ENCODE measurements around the gene PDSS2. TPM values are rescaled to one million over a fixed set of nuclear protein-coding genes. Genes with fewer than 3 reads are reported as not detected.
A peak's percentile ranks its signal among the peaks of the same experiment; 100 is the strongest.

The PDSS2 gene
- total RNA-seq, 1 experiment from 2014 or later, result 17.8 TPM

DNA sequence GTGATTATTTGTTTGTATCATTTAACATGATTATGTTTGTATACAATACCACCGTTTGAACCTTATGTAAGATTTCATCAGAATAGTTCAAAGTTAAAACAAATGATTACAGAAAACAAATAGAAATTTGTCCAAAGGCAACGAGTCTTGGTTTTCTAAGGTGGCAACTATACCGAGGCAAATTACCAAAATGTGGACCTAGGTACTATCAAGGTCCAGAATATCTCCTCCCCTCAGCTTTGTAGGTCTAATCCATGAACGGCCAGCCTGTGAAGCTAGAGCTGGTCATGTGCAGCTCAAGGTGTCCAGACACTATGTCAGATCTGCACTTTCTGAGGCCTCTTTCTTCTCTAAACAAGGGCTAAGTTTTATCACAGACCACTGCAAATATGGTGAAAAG lies 192.4 kb downstream of the PDSS2 start:
- no peak overlapping the region for H3K4me2 ChIP-seq
- intact Hi-C loops (cut with micrococcal nuclease; ENCODE audit: unreplicated experiment), result no loop called here
- no peaks in the 10 kb centered on the region for H3K79me2 ChIP-seq (ENCODE audit: low read depth)
- no peaks in the 10 kb centered on the region for H3F3A ChIP-seq (ENCODE audit: insufficient read depth, low read depth)
- H4K20me1 ChIP-seq (ENCODE audit: insufficient read depth), result no peaks in the 10 kb centered on the region
- no peak overlapping the region for H3K4me3 ChIP-seq
- no peaks in the 10 kb centered on the region for H3K9me3 ChIP-seq (ENCODE audit: insufficient read depth, low read depth)
- BruUV-seq (replicated peaks), result no TSS peak
- DNase-seq, result no peak
- H2AFZ ChIP-seq, result no peak overlapping the region
- no peaks in the 10 kb centered on the region for H3K27me3 ChIP-seq (ENCODE audit: insufficient read depth, low read depth)
- no peak overlapping the region for H3K27ac ChIP-seq
- CTCF ChIA-PET, result no interaction called here
- no peaks in the 10 kb centered on the region for H3K9me2 ChIP-seq (ENCODE audit: insufficient read depth)
- no peak for TF ChIP-seq EZH2 (IDR thresholded peaks at IDR 0.05; ENCODE audit: low read depth)
- TF ChIP-seq, protein P1, sequence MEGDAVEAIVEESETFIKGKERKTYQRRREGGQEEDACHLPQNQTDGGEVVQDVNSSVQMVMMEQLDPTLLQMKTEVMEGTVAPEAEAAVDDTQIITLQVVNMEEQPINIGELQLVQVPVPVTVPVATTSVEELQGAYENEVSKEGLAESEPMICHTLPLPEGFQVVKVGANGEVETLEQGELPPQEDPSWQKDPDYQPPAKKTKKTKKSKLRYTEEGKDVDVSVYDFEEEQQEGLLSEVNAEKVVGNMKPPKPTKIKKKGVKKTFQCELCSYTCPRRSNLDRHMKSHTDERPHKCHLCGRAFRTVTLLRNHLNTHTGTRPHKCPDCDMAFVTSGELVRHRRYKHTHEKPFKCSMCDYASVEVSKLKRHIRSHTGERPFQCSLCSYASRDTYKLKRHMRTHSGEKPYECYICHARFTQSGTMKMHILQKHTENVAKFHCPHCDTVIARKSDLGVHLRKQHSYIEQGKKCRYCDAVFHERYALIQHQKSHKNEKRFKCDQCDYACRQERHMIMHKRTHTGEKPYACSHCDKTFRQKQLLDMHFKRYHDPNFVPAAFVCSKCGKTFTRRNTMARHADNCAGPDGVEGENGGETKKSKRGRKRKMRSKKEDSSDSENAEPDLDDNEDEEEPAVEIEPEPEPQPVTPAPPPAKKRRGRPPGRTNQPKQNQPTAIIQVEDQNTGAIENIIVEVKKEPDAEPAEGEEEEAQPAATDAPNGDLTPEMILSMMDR (conservative IDR thresholded peaks at IDR 0.05), result no peak
- H3K4me1 ChIP-seq (replicated peaks; ENCODE audit: insufficient read depth), result peaks cover 13% of the 10 kb centered on the region
- H3K36me3 ChIP-seq (ENCODE audit: low read depth), result no peaks in the 10 kb centered on the region
- POLR2A ChIA-PET (ENCODE audit: unreplicated experiment), result no interaction called here

DNA sequence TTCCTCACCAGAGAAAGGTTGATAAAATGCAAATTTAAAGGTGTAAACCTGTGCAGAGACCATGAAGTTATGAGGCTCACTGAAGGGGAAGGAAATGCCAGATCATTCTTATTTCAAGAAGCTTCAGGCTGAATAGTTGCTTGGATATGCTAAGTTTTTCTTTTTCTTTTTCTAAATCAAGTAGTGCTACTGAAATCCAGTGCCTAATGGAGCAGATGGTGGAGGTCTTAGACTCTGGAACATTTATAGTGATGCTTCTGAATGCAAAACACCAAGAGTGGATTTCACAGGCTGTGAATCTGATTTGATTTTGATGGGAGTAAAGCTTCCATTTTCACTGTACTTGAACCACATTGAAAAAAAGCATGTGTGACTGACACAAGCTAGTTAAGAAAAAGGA lies 192.8 kb downstream of the PDSS2 start:
- ChIA-PET POLR2A (ENCODE audit: unreplicated experiment) (no interaction called here), CTCF (no interaction called here)
- peaks cover 13% of the 10 kb centered on the region for H3K4me1 ChIP-seq (replicated peaks; ENCODE audit: insufficient read depth)
- H4K20me1 ChIP-seq (ENCODE audit: insufficient read depth), result no peaks in the 10 kb centered on the region
- H3F3A ChIP-seq (ENCODE audit: insufficient read depth, low read depth), result no peaks in the 10 kb centered on the region
- no peaks in the 10 kb centered on the region for H3K36me3 ChIP-seq (ENCODE audit: low read depth)
- TF ChIP-seq, protein P1 (conservative IDR thresholded peaks at IDR 0.05), result no peak
- TF ChIP-seq EZH2 (IDR thresholded peaks at IDR 0.05; ENCODE audit: low read depth), result no peak
- no peak for DNase-seq
- H3K4me3 ChIP-seq, result no peak overlapping the region
- H3K4me2 ChIP-seq, result no peak overlapping the region
- no peak overlapping the region for H2AFZ ChIP-seq
- BruUV-seq (replicated peaks), result no TSS peak
- no peaks in the 10 kb centered on the region for H3K9me3 ChIP-seq (ENCODE audit: insufficient read depth, low read depth)
- no peak overlapping the region for H3K27ac ChIP-seq
- H3K79me2 ChIP-seq (ENCODE audit: low read depth), result no peaks in the 10 kb centered on the region
- H3K9me2 ChIP-seq (ENCODE audit: insufficient read depth), result no peaks in the 10 kb centered on the region
- no peaks in the 10 kb centered on the region for H3K27me3 ChIP-seq (ENCODE audit: insufficient read depth, low read depth)
- intact Hi-C loops (cut with micrococcal nuclease; ENCODE audit: unreplicated experiment), result no loop called here

GRCh38 chr6:107264357-107264840 lies 195.0 kb downstream of the PDSS2 start:
- Histone ChIP-seq H3F3A (ENCODE audit: insufficient read depth, low read depth) (no peaks in the 10 kb centered on the region), H3K9me2 (ENCODE audit: insufficient read depth) (no peaks in the 10 kb centered on the region), H3K4me1 (replicated peaks; ENCODE audit: insufficient read depth) (peaks cover 13% of the 10 kb centered on the region), H3K4me2 (no peak overlapping the region), H3K4me3 (no peak overlapping the region), H3K27me3 (ENCODE audit: insufficient read depth, low read depth) (no peaks in the 10 kb centered on the region), H3K9me3 (ENCODE audit: insufficient read depth, low read depth) (no peaks in the 10 kb centered on the region), H3K36me3 (ENCODE audit: low read depth) (no peaks in the 10 kb centered on the region), H3K79me2 (ENCODE audit: low read depth) (no peaks in the 10 kb centered on the region), H3K27ac (peak overlapping the region; percentile 5; the same call in 1 of the 2 replicates), H4K20me1 (ENCODE audit: insufficient read depth) (no peaks in the 10 kb centered on the region), H2AFZ (no peak overlapping the region)
- POLR2A ChIA-PET (ENCODE audit: unreplicated experiment), result interaction anchor here (0.7 kb wide), 1 partner anchor 10 kb away, joined by 4 read pairs; no protein-coding TSS in a partner anchor
- BruUV-seq (replicated peaks), result no TSS peak
- intact Hi-C loops (cut with micrococcal nuclease; ENCODE audit: unreplicated experiment), result no loop called here
- TF ChIP-seq EZH2 (IDR thresholded peaks at IDR 0.05; ENCODE audit: low read depth), result no peak
- TF ChIP-seq, protein P1 (conservative IDR thresholded peaks at IDR 0.05), result no peak
- DNase-seq, result peak in 1 of 2 experiments; percentile 84
- CTCF ChIA-PET, result no interaction called here
